Liver (tissue), 9 donors: Measurements from ENCODE around the gene KYAT1. TPM values are rescaled to one million over a fixed set of nuclear protein-coding genes. Genes with fewer than 3 reads are reported as not detected.
"Not testable (repeated sequence)": the region's sequence is repeated elsewhere in the genome, so short reads cannot be mapped to it uniquely, and the experiment has no call there.

Source experiments
- DNase-seq: peaks from one replicate; pipeline ENCODE4 v3.0.0-alpha.2; 2017; ENCODE audit warnings: low spot score
- H3K27ac ChIP-seq, 2 donors: one replicate each; pipeline ENCODE4 v1.7.0; 2013; ENCODE audit warnings: inconsistent platforms in 2 of 2, low read length in 2 of 2, control low read depth in 1 of 2, low read depth in 1 of 2, mild to moderate bottlenecking in 1 of 2
- H3K27me3 ChIP-seq, 4 donors: one replicate each; pipeline versions ENCODE4 v1.6.1 to v1.7.0; 2013; ENCODE audit warnings: low read length in 3 of 4, inconsistent platforms in 1 of 4, mild to moderate bottlenecking in 1 of 4, moderate library complexity in 1 of 4; ENCODE audit not compliant: control insufficient read depth in 4 of 4, insufficient read depth in 4 of 4
- H3K36me3 ChIP-seq, 4 donors: one replicate each; pipeline versions ENCODE4 v1.6.1 to v1.7.0; 2013; ENCODE audit warnings: low read length in 3 of 4, mild to moderate bottlenecking in 3 of 4, low read depth in 1 of 4, moderate library complexity in 1 of 4; ENCODE audit not compliant: control insufficient read depth in 4 of 4, insufficient read depth in 3 of 4
- H3K4me1 ChIP-seq, 4 donors: one replicate each; pipeline versions ENCODE4 v1.6.1 to v1.7.0; 2013; ENCODE audit warnings: low read length in 3 of 4, mild to moderate bottlenecking in 3 of 4, moderate library complexity in 1 of 4; ENCODE audit not compliant: control insufficient read depth in 4 of 4, insufficient read depth in 4 of 4
- H3K4me3 ChIP-seq, 3 donors: one replicate each; pipeline versions ENCODE4 v1.6.1 to v1.7.0; 2013; ENCODE audit warnings: low read length in 3 of 3, control low read depth in 1 of 3, low read depth in 1 of 3, mild to moderate bottlenecking in 1 of 3
- H3K9ac ChIP-seq, 2 donors: one replicate each; pipeline ENCODE4 v1.7.0; 2013; ENCODE audit warnings: low read length in 2 of 2, mild to moderate bottlenecking in 2 of 2, moderate library complexity in 2 of 2, control low read depth in 1 of 2, low read depth in 1 of 2
- H3K9me3 ChIP-seq, 4 donors: one replicate each; pipeline versions ENCODE4 v1.6.1 to v1.7.0; 2013; ENCODE audit warnings: low read length in 3 of 4; ENCODE audit not compliant: control insufficient read depth in 4 of 4
- EGR1 ChIP-seq, 2 donors: IDR thresholded peaks; 2 replicates each; pipeline ENCODE4 v1.6.1; 2016 to 2018; ENCODE audit warnings: antibody characterized with exemption in 2 of 2, low read depth in 2 of 2
- FOXA1 ChIP-seq: IDR thresholded peaks from 2 replicates; pipeline ENCODE4 v1.6.1; 2016; ENCODE audit warnings: antibody characterized with exemption
- GABPA ChIP-seq, 2 donors: IDR thresholded peaks in 1 of 2; conservative IDR thresholded peaks in 1 of 2; 2 replicates each; pipeline ENCODE4 v1.6.1; 2016; ENCODE audit warnings: antibody characterized with exemption in 2 of 2, mild to moderate bottlenecking in 1 of 2, moderate library complexity in 1 of 2
- HNF4A ChIP-seq, 2 donors: conservative IDR thresholded peaks; 2 replicates each; pipeline ENCODE4 v1.6.1; 2016; ENCODE audit warnings: antibody characterized with exemption in 2 of 2, mild to moderate bottlenecking in 2 of 2
- NR2F2 ChIP-seq: IDR thresholded peaks from 2 replicates; pipeline ENCODE4 v1.6.1; 2016; ENCODE audit warnings: antibody characterized with exemption
- RAD21 ChIP-seq, 2 donors: IDR thresholded peaks; 2 replicates each; pipeline ENCODE4 v1.6.1; 2016; ENCODE audit warnings: antibody characterized with exemption in 2 of 2, mild to moderate bottlenecking in 2 of 2
- SP1 ChIP-seq: IDR thresholded peaks from 2 replicates; pipeline ENCODE4 v1.6.1; 2018; ENCODE audit warnings: antibody characterized with exemption, mild to moderate bottlenecking
- TAF1 ChIP-seq: conservative IDR thresholded peaks from 2 replicates; pipeline ENCODE4 v1.6.1; 2016; ENCODE audit warnings: antibody characterized with exemption, mild to moderate bottlenecking
- YY1 ChIP-seq: IDR thresholded peaks from 2 replicates; pipeline ENCODE4 v1.6.1; 2016; ENCODE audit warnings: antibody characterized with exemption, mild to moderate bottlenecking
- WGBS: extraction: QIAGEN DNeasy Blood & Tissue Kit; methylation state at CpG from one replicate; pipeline ENCODE4 v1.1.7; 2013; 5-methylcytosine and 5-hydroxymethylcytosine counted together
- polyA plus RNA-seq, 2 donors: library from polyadenylated mRNA; stranded (reverse) in 1 of 2; unstranded in 1 of 2; fragments of 200-250 nt in 1 of 2; fragments of >200 nt in 1 of 2; fragmentation: Nextera tagmentation in 1 of 2; extraction: Ambion mirVana in 1 of 2; gene quantifications; one replicate each; pipeline versions ENCODE4 v1.2.1 to v1.2.3, GENCODE V29; 2013 to 2015
- total RNA-seq, 2 donors: library from RNA; depleted of rRNA; stranded (reverse); fragments of >200 nt; gene quantifications; one replicate each; pipeline ENCODE4 v1.2.3, GENCODE V29; 2014
- TF ChIP-seq, protein P1 (sequence below): IDR thresholded peaks from 2 replicates; pipeline ENCODE4 v1.6.1; 2016; ENCODE audit warnings: antibody characterized with exemption
- TF ChIP-seq, protein P2 (sequence below): IDR thresholded peaks from 2 replicates; pipeline ENCODE4 v1.6.1; 2016; ENCODE audit warnings: antibody characterized with exemption
- donor health status: healthy.
- donor health status: healthy.
- donor health status: healthy.
- donor health status: healthy.
- donor health status: healthy.

KYAT1 gene
- total and polyA plus RNA-seq, 4 donors = 3.8 to 8.1 (median 7.4) TPM

DNA sequence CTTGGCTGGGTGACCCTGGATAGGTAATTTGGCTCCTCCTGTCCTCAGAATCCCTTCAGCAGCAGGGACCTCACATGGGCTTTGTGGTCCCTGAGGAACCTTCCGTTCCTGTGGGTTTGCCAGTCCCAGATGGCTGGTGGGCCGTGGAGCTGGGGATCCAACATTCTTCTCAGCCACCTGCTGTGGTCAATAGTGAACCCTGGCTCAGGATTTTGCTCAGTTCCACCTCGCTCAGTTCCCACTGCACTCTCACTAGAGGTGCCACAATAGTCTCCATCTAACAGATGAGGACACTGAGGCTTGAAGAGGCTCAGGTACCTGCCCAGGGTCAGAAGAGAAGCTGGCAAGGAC lies 35.1 kb downstream of the KYAT1 start:
- H3K36me3 ChIP-seq = peaks cover 0 to 9% (median 5%) of the 10 kb centered on the region in 4 donors
- 94% methylated on average over 3 of the region's 3 CpGs for WGBS
- no peak overlapping the region for H3K9ac ChIP-seq
- peaks cover 0 to 4% (median 0%) of the 10 kb centered on the region in 4 donors for H3K9me3 ChIP-seq
- TF ChIP-seq SP1 (no peak), EGR1 (IDR thresholded peaks at IDR 0.05; ENCODE audit: low read depth in 2 of 2) (no peak)
- no peaks in the 10 kb centered on the region for H3K27me3 ChIP-seq
- no peak for DNase-seq
- H3K27ac ChIP-seq = no peak overlapping the region
- no peak overlapping the region for H3K4me3 ChIP-seq
- peaks cover 0 to 6% (median 1%) of the 10 kb centered on the region in 4 donors for H3K4me1 ChIP-seq

DNA sequence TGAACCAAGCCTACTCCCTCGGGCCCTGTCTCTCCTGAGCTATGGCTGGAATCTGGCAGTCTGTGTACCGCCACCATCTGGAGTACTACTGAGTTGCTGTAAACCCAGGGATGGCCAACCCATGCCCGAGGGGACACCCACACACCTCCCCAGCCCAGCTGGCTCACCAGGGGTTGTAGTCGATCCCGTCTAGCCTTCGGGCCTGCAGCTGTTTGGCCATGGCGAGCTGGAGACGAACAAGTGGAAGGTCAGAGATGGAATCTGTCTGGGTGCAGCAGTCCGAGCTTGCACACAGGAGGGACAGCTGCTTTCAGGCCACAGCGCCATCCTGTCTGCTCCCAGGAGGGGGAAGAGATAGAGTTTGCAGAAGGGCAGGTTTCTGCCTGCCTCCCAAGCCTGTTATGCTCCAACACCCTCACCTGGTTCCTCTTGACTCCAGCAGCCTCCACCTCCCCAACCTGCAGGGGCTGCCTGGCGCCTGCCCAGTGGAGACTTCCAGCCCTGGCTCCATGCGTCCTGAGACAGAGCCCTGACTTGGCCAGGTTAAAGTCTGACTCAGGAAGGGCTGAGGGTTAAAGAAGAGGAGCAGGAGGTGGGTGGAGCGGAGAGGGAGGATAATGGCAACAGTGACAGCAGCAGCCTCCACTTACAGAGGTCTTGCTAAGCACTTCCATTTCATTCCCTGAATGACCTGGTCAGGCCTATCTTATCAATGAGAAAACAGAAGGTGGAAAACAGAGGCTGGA lies 36.4 kb downstream of the KYAT1 start:
- WGBS = 93% methylated on average over 13 of the region's 13 CpGs
- H3K4me3 ChIP-seq = no peak overlapping the region

DNA sequence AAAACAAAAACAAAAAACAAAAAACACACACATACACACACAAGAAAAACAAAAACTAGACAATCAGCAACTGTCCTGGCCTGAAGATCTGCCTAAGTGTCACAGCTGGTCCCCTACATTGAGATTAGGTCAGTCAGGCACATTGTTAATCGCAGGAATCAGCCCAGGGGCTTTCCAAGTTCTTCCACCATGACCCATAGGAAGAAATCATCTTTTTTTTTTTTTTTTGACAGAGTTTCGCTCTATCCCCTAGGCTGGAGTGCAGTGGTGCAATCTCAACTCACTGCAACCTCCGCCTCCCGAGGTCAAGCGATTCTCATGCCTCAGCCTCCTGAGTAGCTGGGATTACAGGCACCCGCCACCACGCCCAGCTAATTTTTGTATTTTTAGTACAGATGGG lies 38.6 kb downstream of the KYAT1 start:
- not testable (repeated sequence) for H3K9ac ChIP-seq
- WGBS = 97% methylated on average over 7 of the region's 7 CpGs

More for the DNA sequence above, 36.4 kb downstream of the KYAT1 start:
- Histone ChIP-seq H3K27me3 (no peaks in the 10 kb centered on the region), H3K36me3 (peaks cover 0 to 9% (median 5%) of the 10 kb centered on the region in 4 donors), H3K27ac (no peak overlapping the region), H3K4me1 (peaks cover 0 to 5% (median 2%) of the 10 kb centered on the region in 4 donors), H3K9me3 (no peaks in the 10 kb centered on the region), H3K9ac (no peak overlapping the region)
- no peak for DNase-seq
- TF ChIP-seq, protein P1, sequence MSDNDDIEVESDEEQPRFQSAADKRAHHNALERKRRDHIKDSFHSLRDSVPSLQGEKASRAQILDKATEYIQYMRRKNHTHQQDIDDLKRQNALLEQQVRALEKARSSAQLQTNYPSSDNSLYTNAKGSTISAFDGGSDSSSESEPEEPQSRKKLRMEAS = no peak
- TF ChIP-seq EGR1 (IDR thresholded peaks at IDR 0.05; ENCODE audit: low read depth in 2 of 2) (no peak), YY1 (no peak)

DNA sequence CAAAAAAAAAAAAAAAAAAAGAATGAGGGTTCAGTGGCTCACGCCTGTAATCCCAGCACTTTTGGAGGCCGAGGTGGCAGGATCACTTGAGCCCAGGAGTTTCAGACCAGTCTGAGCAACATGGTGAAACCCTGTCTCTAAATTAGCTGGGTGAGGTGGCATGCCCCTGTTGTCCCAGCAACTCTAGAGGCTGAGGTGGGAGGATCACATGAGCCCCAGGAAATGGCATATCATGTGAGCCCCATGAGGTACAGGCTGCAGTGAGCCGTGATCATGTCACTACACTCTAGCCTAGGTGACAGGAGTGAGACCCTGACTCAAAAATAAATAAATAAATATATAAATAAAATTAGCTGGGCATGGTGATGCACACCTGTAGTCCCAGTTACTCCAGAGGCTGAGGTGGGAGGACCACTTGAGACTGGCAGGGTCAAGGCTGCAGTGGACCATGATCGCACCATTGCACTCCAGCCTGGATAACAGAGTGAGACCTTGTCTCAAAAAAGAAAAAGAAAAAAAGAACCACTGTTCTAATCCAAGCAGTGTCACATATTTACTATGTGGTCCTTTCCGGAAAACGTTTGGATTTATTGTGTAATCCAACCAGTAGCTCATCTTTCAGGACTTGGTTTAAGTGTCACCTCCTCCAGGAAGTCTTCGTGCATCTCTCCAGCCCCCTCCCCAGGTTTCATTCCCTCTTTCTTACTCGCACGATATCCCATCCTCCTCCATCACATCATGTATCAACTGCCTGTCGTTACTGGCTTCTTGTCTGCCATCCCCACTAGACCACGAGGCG lies 39.9 kb downstream of the KYAT1 start:
- no peaks in the 10 kb centered on the region for H3K27me3 ChIP-seq
- no peak overlapping the region for H3K4me3 ChIP-seq
- H3K27ac ChIP-seq = no peak overlapping the region
- H3K9ac ChIP-seq = no peak overlapping the region
- no peak for DNase-seq
- H3K9me3 ChIP-seq = no peaks in the 10 kb centered on the region
- 90% methylated on average over 12 of the region's 12 CpGs for WGBS
- no peak for TF ChIP-seq YY1
- no peak for TF ChIP-seq GABPA (IDR thresholded peaks at IDR 0.05 in 1 of 2, conservative IDR thresholded peaks at IDR 0.05 in 1 of 2)
- no peak for TF ChIP-seq RAD21 (IDR thresholded peaks at IDR 0.05)
- TF ChIP-seq TAF1 = no peak
- TF ChIP-seq HNF4A (conservative IDR thresholded peaks at IDR 0.05) = no peak
- TF ChIP-seq, protein P1 = no peak
- TF ChIP-seq SP1 = no peak
- no peak for TF ChIP-seq NR2F2
- TF ChIP-seq, protein P2, sequence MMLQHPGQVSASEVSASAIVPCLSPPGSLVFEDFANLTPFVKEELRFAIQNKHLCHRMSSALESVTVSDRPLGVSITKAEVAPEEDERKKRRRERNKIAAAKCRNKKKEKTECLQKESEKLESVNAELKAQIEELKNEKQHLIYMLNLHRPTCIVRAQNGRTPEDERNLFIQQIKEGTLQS = no peak
- TF ChIP-seq FOXA1 = no peak
- peaks cover 0 to 2% (median 0%) of the 10 kb centered on the region in 4 donors for H3K4me1 ChIP-seq
- peaks cover 0 to 9% (median 5%) of the 10 kb centered on the region in 4 donors for H3K36me3 ChIP-seq

More for the DNA sequence above, 38.6 kb downstream of the KYAT1 start:
- H3K36me3 ChIP-seq, DNase-seq, H3K27ac ChIP-seq, H3K4me3 ChIP-seq, H3K27me3 ChIP-seq, H3K4me1 ChIP-seq, H3K9me3 ChIP-seq: not testable (repeated sequence)
